ENCODE measurements around the gene ADGRF1. TPM values are rescaled to one million over a fixed set of nuclear protein-coding genes. Genes with fewer than 3 reads are reported as not detected.
A peak's percentile ranks its signal among the peaks of the same experiment; 100 is the strongest.
"Not testable (repeated sequence)": the region's sequence is repeated elsewhere in the genome, so short reads cannot be mapped to it uniquely, and the experiment has no call there.

The ADGRF1 gene
- total and polyA plus RNA-seq, 4 donors, result 0.06 to 0.39 (median 0.35) TPM; not detected in 1

- Histone ChIP-seq H3K27ac (ENCODE audit: low read depth, low read length) (no peak overlapping the region), H3K4me3 (ENCODE audit: low read depth, low read length) (no peak overlapping the region), H3K27me3 (ENCODE audit: control insufficient read depth, insufficient read depth, low read length) (no peaks in the 10 kb centered on the region), H3K36me3 (ENCODE audit: control insufficient read depth, insufficient read depth, low read length) (no peaks in the 10 kb centered on the region), H3K4me1 (ENCODE audit: control insufficient read depth, insufficient read depth, low read length) (peaks cover 6% of the 10 kb centered on the region), H3K9me3 (ENCODE audit: control insufficient read depth, insufficient read depth, low read length) (peaks cover 2% of the 10 kb centered on the region)
- no CpG with 5 or more reads among the region's 2 CpGs for WGBS (ENCODE audit: insufficient coverage)
- no peak for DNase-seq (ENCODE audit: low read depth in 4 of 6, low spot score in 6 of 6)
These were observed 22.1 kb upstream of the ADGRF1 start for GRCh38 chr6:47064274-47064673.

GRCh38 chr6:47062346-47062745, 20.2 kb upstream of the ADGRF1 start:
- H3K4me1 ChIP-seq (ENCODE audit: control insufficient read depth, insufficient read depth, low read length), result peaks cover 6% of the 10 kb centered on the region
- no peak for DNase-seq (ENCODE audit: low read depth in 4 of 6, low spot score in 6 of 6)
- H3K4me3 ChIP-seq (ENCODE audit: low read depth, low read length), result no peak overlapping the region
- peaks cover 2% of the 10 kb centered on the region for H3K9me3 ChIP-seq (ENCODE audit: control insufficient read depth, insufficient read depth, low read length)
- no peak overlapping the region for H3K27ac ChIP-seq (ENCODE audit: low read depth, low read length)
- WGBS (ENCODE audit: insufficient coverage), result 92% methylated on average over 4 of the region's 5 CpGs
- H3K27me3 ChIP-seq (ENCODE audit: control insufficient read depth, insufficient read depth, low read length), result no peaks in the 10 kb centered on the region
- H3K36me3 ChIP-seq (ENCODE audit: control insufficient read depth, insufficient read depth, low read length), result no peaks in the 10 kb centered on the region

GRCh38 chr6:47061309-47062300, 19.5 kb upstream of the ADGRF1 start:
- peak overlapping the region; percentile 29 for H3K27ac ChIP-seq (ENCODE audit: low read depth, low read length)
- no peak overlapping the region for H3K4me3 ChIP-seq (ENCODE audit: low read depth, low read length)
- no peaks in the 10 kb centered on the region for H3K36me3 ChIP-seq (ENCODE audit: control insufficient read depth, insufficient read depth, low read length)
- DNase-seq (ENCODE audit: low read depth in 4 of 6, low spot score in 6 of 6), result peak in 1 of 6 donors; percentile 58
- H3K4me1 ChIP-seq (ENCODE audit: control insufficient read depth, insufficient read depth, low read length), result peaks cover 6% of the 10 kb centered on the region
- H3K27me3 ChIP-seq (ENCODE audit: control insufficient read depth, insufficient read depth, low read length), result no peaks in the 10 kb centered on the region
- peaks cover 2% of the 10 kb centered on the region for H3K9me3 ChIP-seq (ENCODE audit: control insufficient read depth, insufficient read depth, low read length)
- 61% methylated on average over 2 of the region's 5 CpGs for whole genome bisulfite sequencing (ENCODE audit: insufficient coverage)

GRCh38 chr6:47059216-47059885, 17.2 kb upstream of the ADGRF1 start:
- 80% methylated on average over 2 of the region's 5 CpGs for WGBS (ENCODE audit: insufficient coverage)
- no peak for DNase-seq (ENCODE audit: low read depth in 4 of 6, low spot score in 6 of 6)
- Histone ChIP-seq H3K9me3 (ENCODE audit: control insufficient read depth, insufficient read depth, low read length) (peaks cover 2% of the 10 kb centered on the region), H3K4me1 (ENCODE audit: control insufficient read depth, insufficient read depth, low read length) (peaks cover 6% of the 10 kb centered on the region), H3K4me3 (ENCODE audit: low read depth, low read length) (no peak overlapping the region), H3K36me3 (ENCODE audit: control insufficient read depth, insufficient read depth, low read length) (no peaks in the 10 kb centered on the region), H3K27ac (ENCODE audit: low read depth, low read length) (no peak overlapping the region), H3K27me3 (ENCODE audit: control insufficient read depth, insufficient read depth, low read length) (no peaks in the 10 kb centered on the region)

GRCh38 chr6:47057830-47058540, 15.9 kb upstream of the ADGRF1 start:
- no peak for DNase-seq (ENCODE audit: low read depth in 4 of 6, low spot score in 6 of 6)
- Histone ChIP-seq H3K9me3 (ENCODE audit: control insufficient read depth, insufficient read depth, low read length) (no peaks in the 10 kb centered on the region), H3K27ac (ENCODE audit: low read depth, low read length) (no peak overlapping the region), H3K4me1 (ENCODE audit: control insufficient read depth, insufficient read depth, low read length) (peaks cover 6% of the 10 kb centered on the region), H3K36me3 (ENCODE audit: control insufficient read depth, insufficient read depth, low read length) (no peaks in the 10 kb centered on the region), H3K27me3 (ENCODE audit: control insufficient read depth, insufficient read depth, low read length) (no peaks in the 10 kb centered on the region), H3K4me3 (ENCODE audit: low read depth, low read length) (no peak overlapping the region)
- WGBS (ENCODE audit: insufficient coverage), result no CpG with 5 or more reads among the region's 1 CpG

- no peaks in the 10 kb centered on the region for H3K36me3 ChIP-seq (ENCODE audit: control insufficient read depth, insufficient read depth, low read length)
- no CpG with 5 or more reads among the region's 2 CpGs for WGBS (ENCODE audit: insufficient coverage)
- DNase-seq (ENCODE audit: low read depth in 4 of 6, low spot score in 6 of 6), result no peak
These were observed 14.7 kb upstream of the ADGRF1 start for GRCh38 chr6:47056832-47057231.

DNA sequence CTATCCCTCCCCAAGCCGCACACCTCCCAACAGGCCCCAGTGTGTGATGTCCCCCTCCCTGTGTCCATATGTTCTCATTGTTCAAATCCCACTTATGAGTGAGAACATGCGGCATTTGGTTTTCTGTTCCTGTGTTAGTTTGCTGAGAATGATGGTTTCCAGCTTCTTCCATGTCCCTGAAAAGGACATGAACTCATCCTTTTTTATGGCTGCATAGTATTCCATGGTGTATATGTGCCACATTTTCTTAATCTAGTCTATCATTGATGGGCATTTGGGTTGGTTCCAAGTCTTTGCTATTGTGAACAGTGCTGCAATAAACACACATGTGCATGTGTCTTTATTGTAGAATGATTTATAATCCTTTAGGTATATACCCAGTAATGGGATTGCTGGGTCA, 12.2 kb upstream of the ADGRF1 start:
- WGBS (ENCODE audit: insufficient coverage), result no CpG with 5 or more reads among the region's 2 CpGs
- H3K4me1 ChIP-seq (ENCODE audit: control insufficient read depth, insufficient read depth, low read length); H3K27me3 ChIP-seq (ENCODE audit: control insufficient read depth, insufficient read depth, low read length); H3K9me3 ChIP-seq (ENCODE audit: control insufficient read depth, insufficient read depth, low read length); DNase-seq (ENCODE audit: low read depth in 4 of 6, low spot score in 6 of 6); H3K36me3 ChIP-seq (ENCODE audit: control insufficient read depth, insufficient read depth, low read length); H3K27ac ChIP-seq (ENCODE audit: low read depth, low read length); H3K4me3 ChIP-seq (ENCODE audit: low read depth, low read length): not testable (repeated sequence)

More at GRCh38 chr6:47056832-47057231, 14.7 kb upstream of the ADGRF1 start:
- Histone ChIP-seq H3K27me3 (ENCODE audit: control insufficient read depth, insufficient read depth, low read length) (no peaks in the 10 kb centered on the region), H3K4me3 (ENCODE audit: low read depth, low read length) (no peak overlapping the region), H3K4me1 (ENCODE audit: control insufficient read depth, insufficient read depth, low read length) (peaks cover 6% of the 10 kb centered on the region), H3K9me3 (ENCODE audit: control insufficient read depth, insufficient read depth, low read length) (no peaks in the 10 kb centered on the region), H3K27ac (ENCODE audit: low read depth, low read length) (no peak overlapping the region)

GRCh38 chr6:47048638-47049037, 6.5 kb upstream of the ADGRF1 start:
- Histone ChIP-seq H3K4me1 (ENCODE audit: control insufficient read depth, insufficient read depth, low read length) (no peaks in the 10 kb centered on the region), H3K27ac (ENCODE audit: low read depth, low read length) (no peak overlapping the region)

DNA sequence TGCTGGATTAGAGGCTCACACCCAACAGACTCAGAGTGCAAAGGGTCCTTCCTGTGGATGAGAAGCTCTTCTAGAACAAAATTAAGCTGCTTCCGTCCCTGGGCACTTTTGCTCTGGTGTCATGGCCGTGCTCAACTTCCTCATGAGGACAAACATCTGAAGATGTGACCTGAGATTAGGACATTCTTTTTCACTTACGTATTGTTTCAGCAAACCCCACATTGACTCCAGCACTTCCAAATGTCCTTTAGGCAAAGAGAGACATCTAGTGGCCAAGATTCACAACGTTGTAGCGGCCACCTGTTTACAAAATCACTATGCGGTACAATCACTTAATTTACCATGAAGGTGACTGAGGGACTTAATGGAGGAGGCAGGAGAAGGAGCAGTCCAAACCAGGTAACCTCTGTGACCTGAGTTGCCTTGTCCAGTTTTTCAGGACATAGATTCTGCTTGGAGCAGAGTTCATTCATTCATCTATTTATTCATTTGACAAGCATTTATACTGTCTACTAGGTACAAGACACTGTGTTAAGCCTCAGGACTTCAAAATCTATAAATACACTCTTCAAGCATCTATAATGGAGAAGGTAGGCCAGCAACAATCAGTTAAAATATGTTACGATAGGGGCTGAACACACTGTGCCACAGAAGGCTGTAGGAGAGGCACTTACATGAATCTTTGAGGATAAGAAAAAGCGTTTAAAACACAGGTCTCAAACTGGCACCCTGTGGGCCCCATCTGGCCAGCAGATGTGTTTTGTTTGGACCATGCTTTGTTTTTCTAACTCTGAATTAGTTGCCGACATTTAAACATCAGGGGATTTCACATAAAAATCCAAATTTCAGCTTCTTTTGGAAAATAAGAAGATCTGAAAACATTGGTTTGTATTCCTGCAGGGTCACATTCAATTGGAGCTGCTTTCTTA, 5.6 kb upstream of the ADGRF1 start:
- no peak overlapping the region for H3K4me3 ChIP-seq (ENCODE audit: low read depth, low read length)
- peaks cover 2% of the 10 kb centered on the region for H3K9me3 ChIP-seq (ENCODE audit: control insufficient read depth, insufficient read depth, low read length)
- DNase-seq (ENCODE audit: low read depth in 4 of 6, low spot score in 6 of 6), result peak; percentile 55 to 92 (median 70)
- no peak overlapping the region for H3K27ac ChIP-seq (ENCODE audit: low read depth, low read length)
- H3K36me3 ChIP-seq (ENCODE audit: control insufficient read depth, insufficient read depth, low read length), result no peaks in the 10 kb centered on the region
- H3K27me3 ChIP-seq (ENCODE audit: control insufficient read depth, insufficient read depth, low read length), result no peaks in the 10 kb centered on the region
- 21% methylated on average over 6 of the region's 9 CpGs for WGBS (ENCODE audit: insufficient coverage)
- H3K4me1 ChIP-seq (ENCODE audit: control insufficient read depth, insufficient read depth, low read length), result no peaks in the 10 kb centered on the region

More at GRCh38 chr6:47048638-47049037, 6.5 kb upstream of the ADGRF1 start:
- Histone ChIP-seq H3K27me3 (ENCODE audit: control insufficient read depth, insufficient read depth, low read length) (no peaks in the 10 kb centered on the region), H3K36me3 (ENCODE audit: control insufficient read depth, insufficient read depth, low read length) (no peaks in the 10 kb centered on the region), H3K4me3 (ENCODE audit: low read depth, low read length) (no peak overlapping the region), H3K9me3 (ENCODE audit: control insufficient read depth, insufficient read depth, low read length) (peaks cover 2% of the 10 kb centered on the region)
- DNase-seq (ENCODE audit: low read depth in 4 of 6, low spot score in 6 of 6), result no peak
